DND-41 (cell line): ENCODE results near the gene RNF215.

Experiments
- EZH2 ChIP-seq: IDR thresholded peaks from 3 replicates; pipeline ENCODE4 v1.6.1; 2012; ENCODE audit warnings: borderline replicate concordance, low read depth, mild to moderate bottlenecking, moderate library complexity, low read length, inconsistent platforms; ENCODE audit not compliant: severe bottlenecking
- TF ChIP-seq, protein P1 (sequence below): IDR thresholded peaks from 2 replicates; pipeline ENCODE4 v1.5.1; 2012; ENCODE audit warnings: borderline replicate concordance, low read length, moderate library complexity, mild to moderate bottlenecking; ENCODE audit not compliant: poor library complexity, severe bottlenecking; ENCODE audit errors: extremely low read depth

DNA sequence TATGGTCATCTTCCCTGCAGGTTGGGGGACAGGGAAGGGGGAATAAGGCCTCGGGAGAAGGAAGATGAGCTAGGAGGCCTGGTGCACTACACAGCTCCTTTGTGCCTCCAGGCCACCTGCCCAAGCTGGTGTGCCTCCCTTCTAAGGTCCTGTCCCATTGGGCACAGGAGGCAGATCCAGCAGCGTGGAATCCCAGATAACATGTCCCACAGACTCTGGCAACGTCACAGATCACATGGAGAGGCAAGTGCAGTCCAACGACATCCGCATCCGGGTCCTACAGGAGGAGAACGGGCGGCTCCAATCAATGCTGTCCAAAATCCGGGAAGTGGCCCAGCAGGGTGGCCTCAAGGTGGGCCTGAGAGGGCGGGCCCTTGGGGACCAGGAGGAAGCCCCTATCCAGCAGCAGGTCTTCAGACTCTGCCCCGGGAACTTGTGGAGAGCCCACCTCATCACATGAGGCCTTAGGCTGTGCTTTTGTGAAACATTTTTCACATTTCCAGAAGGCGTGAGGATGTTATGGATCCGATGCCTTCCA lies 11.8 kb downstream of the RNF215 start:
- TF ChIP-seq EZH2, result no peak
- TF ChIP-seq, protein P1, sequence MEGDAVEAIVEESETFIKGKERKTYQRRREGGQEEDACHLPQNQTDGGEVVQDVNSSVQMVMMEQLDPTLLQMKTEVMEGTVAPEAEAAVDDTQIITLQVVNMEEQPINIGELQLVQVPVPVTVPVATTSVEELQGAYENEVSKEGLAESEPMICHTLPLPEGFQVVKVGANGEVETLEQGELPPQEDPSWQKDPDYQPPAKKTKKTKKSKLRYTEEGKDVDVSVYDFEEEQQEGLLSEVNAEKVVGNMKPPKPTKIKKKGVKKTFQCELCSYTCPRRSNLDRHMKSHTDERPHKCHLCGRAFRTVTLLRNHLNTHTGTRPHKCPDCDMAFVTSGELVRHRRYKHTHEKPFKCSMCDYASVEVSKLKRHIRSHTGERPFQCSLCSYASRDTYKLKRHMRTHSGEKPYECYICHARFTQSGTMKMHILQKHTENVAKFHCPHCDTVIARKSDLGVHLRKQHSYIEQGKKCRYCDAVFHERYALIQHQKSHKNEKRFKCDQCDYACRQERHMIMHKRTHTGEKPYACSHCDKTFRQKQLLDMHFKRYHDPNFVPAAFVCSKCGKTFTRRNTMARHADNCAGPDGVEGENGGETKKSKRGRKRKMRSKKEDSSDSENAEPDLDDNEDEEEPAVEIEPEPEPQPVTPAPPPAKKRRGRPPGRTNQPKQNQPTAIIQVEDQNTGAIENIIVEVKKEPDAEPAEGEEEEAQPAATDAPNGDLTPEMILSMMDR, result no peak
